AG10803 (cell line): ENCODE measurements around the gene MTIF2.
"Not testable (repeated sequence)": the region's sequence is repeated elsewhere in the genome, so short reads cannot be mapped to it uniquely, and the experiment has no call there.

Experiments used
- DNase-seq: peaks from one replicate; pipeline ENCODE4 v3.0.0; 2010; ENCODE audit warnings: low read depth
- H3K4me3 ChIP-seq: 2 replicates; pipeline ENCODE4 v1.5.1; 2011; ENCODE audit warnings: mild to moderate bottlenecking, low read length, control low read depth
- CTCF ChIP-seq: conservative IDR thresholded peaks from 2 replicates; pipeline ENCODE4 v1.5.1; 2011; ENCODE audit warnings: mild to moderate bottlenecking, low read length, control low read depth, inconsistent platforms

The MTIF2 gene

DNA sequence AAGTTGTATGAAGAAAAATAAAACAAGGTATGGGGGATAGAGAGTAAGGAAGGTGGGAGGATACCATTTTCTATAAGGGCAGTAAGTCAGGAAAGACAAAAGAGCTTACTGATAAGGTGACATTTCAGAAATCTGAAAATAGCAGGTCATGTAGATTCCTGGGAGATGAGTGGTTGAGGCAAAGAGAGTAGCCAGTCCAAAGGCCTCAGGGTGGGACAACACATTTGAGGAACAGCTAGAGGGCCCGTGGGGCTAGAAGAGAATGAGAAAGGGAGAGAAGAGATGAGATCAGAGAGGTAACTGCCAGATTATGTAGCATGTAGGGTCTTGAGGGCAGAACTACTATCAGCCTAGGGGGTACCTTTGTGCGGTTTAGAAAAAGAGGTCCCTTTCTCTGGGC, 39.8 kb downstream of the MTIF2 start:
- no peak for DNase-seq
- H3K4me3 ChIP-seq, result no peak overlapping the region
- TF ChIP-seq CTCF, result no peak

DNA sequence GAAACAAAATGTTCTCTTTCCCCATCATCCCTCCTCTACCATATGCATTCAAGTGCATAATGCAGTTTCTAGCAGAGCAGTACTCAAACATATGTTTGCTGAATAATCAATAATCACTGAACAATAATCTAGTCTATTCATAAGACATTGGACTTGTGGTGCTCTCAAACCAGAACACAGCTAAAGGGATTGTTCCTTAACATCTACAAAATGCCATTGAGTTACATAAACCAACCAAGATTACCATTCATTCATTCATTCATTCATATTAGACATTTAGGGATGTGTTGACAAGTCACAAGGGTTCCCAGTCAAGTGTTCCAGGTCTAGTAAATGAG, 40.8 kb downstream of the MTIF2 start:
- no peak for DNase-seq
- no peak for TF ChIP-seq CTCF
- no peak overlapping the region for H3K4me3 ChIP-seq

GRCh38 chr2:55227437-55228225, 41.4 kb downstream of the MTIF2 start:
- not testable (repeated sequence) for DNase-seq

GRCh38 chr2:55225481-55226020, 43.5 kb downstream of the MTIF2 start:
- DNase-seq, result no peak
- H3K4me3 ChIP-seq, result no peak overlapping the region
- TF ChIP-seq CTCF, result no peak

More at GRCh38 chr2:55227437-55228225, 41.4 kb downstream of the MTIF2 start:
- not testable (repeated sequence) for H3K4me3 ChIP-seq

DNA sequence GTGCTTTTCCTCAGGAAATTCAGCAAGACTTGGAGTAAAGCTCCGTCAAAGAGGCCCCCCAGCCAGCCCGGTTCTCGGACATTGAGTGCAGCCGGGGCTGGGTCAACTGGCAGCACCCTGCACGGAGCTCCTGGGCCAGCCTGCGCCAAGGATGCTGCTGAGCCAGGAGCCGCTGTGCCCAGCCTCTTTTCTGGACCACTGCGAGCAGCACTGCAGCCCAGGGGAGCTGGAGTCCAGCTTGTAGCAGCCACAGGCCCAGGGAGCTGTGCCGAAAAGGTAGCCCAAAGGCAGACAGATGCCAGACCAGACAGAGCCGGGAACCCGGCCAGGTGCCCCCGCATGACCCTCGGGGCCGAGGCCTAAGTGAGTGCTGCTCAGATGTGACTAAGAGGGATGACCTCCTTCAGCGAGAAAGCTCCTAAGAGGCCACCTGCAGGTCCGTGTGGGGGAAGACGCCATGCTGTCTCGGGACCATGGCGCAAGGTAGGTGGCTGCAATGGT, 44.2 kb downstream of the MTIF2 start:
- TF ChIP-seq CTCF, result no peak
- DNase-seq, result no peak
- no peak overlapping the region for H3K4me3 ChIP-seq

DNA sequence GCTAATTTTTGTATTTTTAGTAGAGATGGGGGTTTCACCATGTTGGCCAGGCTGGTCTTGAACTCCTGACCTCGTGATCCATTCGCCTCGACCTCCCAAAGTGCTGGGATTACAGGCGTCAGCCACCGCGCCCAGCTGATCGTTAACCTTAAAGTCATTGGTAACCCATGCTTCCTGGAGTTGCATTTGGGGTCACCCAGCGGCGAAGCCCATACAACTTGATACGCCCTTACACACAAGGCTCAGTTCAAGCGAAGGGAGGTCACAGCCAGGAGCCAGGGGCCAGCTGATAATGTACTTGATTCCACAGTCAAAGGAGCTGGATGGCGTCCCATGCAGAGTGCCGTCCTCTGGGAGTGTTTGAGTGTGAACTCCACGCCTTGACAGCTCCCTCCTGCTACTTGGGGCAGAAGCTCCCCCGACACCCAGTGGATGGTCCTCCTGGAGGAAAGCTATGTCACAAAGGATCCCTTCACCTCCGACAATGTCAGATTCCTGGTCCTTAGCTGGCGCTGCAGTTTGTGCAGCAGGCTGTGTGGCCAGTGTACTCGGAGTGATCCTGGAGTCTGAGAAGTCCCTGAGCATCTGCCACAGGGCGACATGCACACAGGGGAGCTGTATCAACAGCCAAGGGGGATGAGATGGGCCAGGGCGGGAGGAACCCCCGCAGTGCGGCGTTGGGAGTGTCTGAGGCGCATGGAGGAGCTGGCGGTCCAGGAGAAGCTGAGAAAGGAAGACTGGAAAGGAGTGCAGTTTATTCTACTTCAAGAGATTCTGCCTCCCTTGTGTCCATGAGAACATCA, 44.9 kb downstream of the MTIF2 start:
- no peak overlapping the region for H3K4me3 ChIP-seq
- TF ChIP-seq CTCF, result no peak
- DNase-seq, result no peak

DNA sequence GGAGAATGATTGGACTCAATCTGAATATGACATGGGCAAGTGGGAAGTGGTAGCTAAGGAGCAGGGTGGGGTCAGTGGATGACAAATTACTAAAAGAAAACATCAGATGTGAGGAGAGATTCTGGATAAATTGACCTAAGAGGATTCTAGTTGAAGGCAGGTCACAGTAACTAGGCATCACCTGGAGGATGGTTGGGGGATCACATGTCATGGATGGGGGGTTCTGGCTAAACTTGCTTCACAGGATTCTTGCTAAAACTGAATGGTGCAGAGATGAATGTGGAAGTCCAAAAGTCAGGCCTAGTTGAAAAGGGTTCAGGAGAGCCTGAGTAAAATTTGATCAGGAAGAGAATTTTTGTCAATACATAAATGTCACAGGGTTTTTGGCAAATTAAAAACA, 55.2 kb downstream of the MTIF2 start:
- no peak for DNase-seq
- H3K4me3 ChIP-seq, result no peak overlapping the region
- no peak for TF ChIP-seq CTCF
